A673 (cell line): ENCODE data around the gene UTP14C. TPM values are rescaled to one million over a fixed set of nuclear protein-coding genes. Genes with fewer than 3 reads are reported as not detected.

Experiments
- BruUV-seq: library from RNA; stranded (reverse); fragments of 400-500 nt; replicated peaks from 2 replicates; lab custom pipeline; 2021; lab: Mats Ljungman, UMichigan
- CTCF ChIA-PET: fragments of 300-600 bp; sonication (Branson Sonifier 250); formaldehyde crosslinking; loops from one replicate; lab custom pipeline; 2022; ENCODE audit warnings: antibody characterized with exemption; lab: Charles Lee
- POLR2A ChIA-PET: fragments of 300-600 bp; sonication (Branson Sonifier 250); formaldehyde crosslinking; loops from one replicate; lab custom pipeline; 2022; ENCODE audit warnings: antibody characterized with exemption; ENCODE audit not compliant: low non-redundant PET; lab: Charles Lee
- DNase-seq: peaks from one replicate; pipeline ENCODE4 v3.0.0-alpha.2; 2015; ENCODE audit warnings: low spot score
- H3K27ac ChIP-seq: fragments of 200-600 bp; sonication (generic); 2 replicates; pipeline ENCODE4 v1.5.1; 2016; ENCODE audit warnings: mixed run types, low read depth, mild to moderate bottlenecking, mixed read lengths, antibody characterized with exemption, low read length; ENCODE audit not compliant: poor library complexity, severe bottlenecking
- H3K27me3 ChIP-seq: fragments of 200-600 bp; sonication (generic); replicated peaks from 2 replicates; pipeline ENCODE4 v1.6.1; 2017; ENCODE audit warnings: mixed run types, low read depth, mild to moderate bottlenecking, mixed read lengths, antibody characterized with exemption, low read length; ENCODE audit not compliant: insufficient read depth, poor library complexity
- H3K36me3 ChIP-seq: fragments of 200-600 bp; sonication (generic); 2 replicates; pipeline ENCODE4 v1.6.1; 2016; ENCODE audit warnings: mixed run types, mild to moderate bottlenecking, mixed read lengths, antibody characterized with exemption, low read length; ENCODE audit not compliant: insufficient read depth, poor library complexity, severe bottlenecking
- H3K4me1 ChIP-seq: fragments of 200-600 bp; sonication (generic); 2 replicates; pipeline ENCODE4 v1.6.1; 2017; ENCODE audit warnings: mixed run types, mild to moderate bottlenecking, mixed read lengths, antibody characterized with exemption, low read length; ENCODE audit not compliant: insufficient read depth, poor library complexity, severe bottlenecking
- H3K4me3 ChIP-seq: fragments of 200-600 bp; sonication (generic); 2 replicates; pipeline ENCODE4 v1.5.1; 2016; ENCODE audit warnings: low read depth, mixed run types, mild to moderate bottlenecking, mixed read lengths, low read length; ENCODE audit not compliant: poor library complexity, severe bottlenecking
- H3K9me3 ChIP-seq: fragments of 200-600 bp; sonication (generic); 2 replicates; pipeline ENCODE4 v1.6.1; 2016; ENCODE audit warnings: mixed run types, low read depth, mild to moderate bottlenecking, mixed read lengths, antibody characterized with exemption, low read length; ENCODE audit not compliant: poor library complexity, severe bottlenecking
- CTCF ChIP-seq: fragments of 300-800, 200-600 bp; sonication (generic); conservative IDR thresholded peaks from 2 replicates; pipeline ENCODE4 v1.5.1; 2017; ENCODE audit warnings: low read depth, mild to moderate bottlenecking, antibody characterized with exemption, low read length, moderate library complexity, mixed read lengths
- EZH2 ChIP-seq: fragments of 200-600 bp; sonication (generic); IDR thresholded peaks from 2 replicates; pipeline ENCODE4 v1.6.1; 2017; ENCODE audit warnings: borderline replicate concordance, low read depth, mild to moderate bottlenecking, mixed read lengths, antibody characterized with exemption, low read length; ENCODE audit not compliant: poor library complexity, severe bottlenecking
- intact Hi-C: fragments of 100-400 bp; cut with micrococcal nuclease; formaldehyde crosslinking; loops from one replicate; pipeline ENCODE4 v1.10.0; 2022; ENCODE audit not compliant: unreplicated experiment
- total RNA-seq: library from RNA; stranded (reverse); gene quantifications from 2 replicates; pipeline ENCODE4 v1.2.3, GENCODE V29; 2021

The UTP14C gene
- total RNA-seq, 1 experiment from 2014 or later, result 15.2 TPM

DNA sequence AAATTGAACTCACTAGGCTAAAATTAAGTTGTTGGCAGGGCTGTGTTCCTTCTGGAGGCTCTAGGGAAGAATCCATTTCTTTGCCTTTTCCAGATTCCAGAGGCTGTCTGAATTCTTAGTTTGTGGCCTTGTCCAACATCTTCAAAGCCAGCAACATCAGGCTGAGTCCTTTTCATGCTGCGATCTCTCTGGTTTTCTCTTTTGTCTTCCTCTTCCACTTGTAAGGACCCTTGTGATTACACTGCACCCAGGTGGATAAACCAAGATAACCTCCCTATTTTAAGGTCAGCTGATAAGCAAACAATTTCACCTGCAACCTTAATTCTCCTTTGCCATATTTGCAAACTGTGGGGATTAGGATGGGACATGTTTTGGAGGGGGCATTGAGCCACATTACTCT, 11.5 kb downstream of the UTP14C start:
- Histone ChIP-seq H3K4me1 (no peaks in the 10 kb centered on the region), H3K4me3 (no peak overlapping the region), H3K36me3 (no peaks in the 10 kb centered on the region), H3K9me3 (no peaks in the 10 kb centered on the region), H3K27me3 (no peaks in the 10 kb centered on the region), H3K27ac (no peak overlapping the region)
- CTCF ChIA-PET, result no interaction called here
- POLR2A ChIA-PET, result no interaction called here
- intact Hi-C loops, result no loop called here
- no TSS peak for BruUV-seq
- no peak for DNase-seq
- TF ChIP-seq EZH2 (no peak), CTCF (no peak)

DNA sequence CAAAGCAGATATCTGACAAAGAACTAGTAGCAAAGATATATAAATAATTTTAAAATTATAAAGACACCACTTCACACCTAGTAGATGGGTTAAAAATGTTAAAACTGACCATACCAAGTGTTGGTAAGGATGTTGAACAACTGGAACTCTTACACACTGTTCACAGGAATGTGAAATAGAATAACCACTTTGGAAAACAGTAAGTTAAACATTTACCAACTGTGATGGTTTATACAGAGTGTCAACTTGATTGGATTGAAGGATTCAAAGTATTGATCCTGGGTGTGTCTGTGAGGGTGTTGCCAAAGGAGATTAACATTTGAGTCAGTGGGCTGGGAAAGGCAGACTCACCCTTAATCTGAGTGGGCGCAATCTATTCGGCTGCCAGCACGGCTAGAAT, 19.2 kb downstream of the UTP14C start:
- POLR2A ChIA-PET, result no interaction called here
- Histone ChIP-seq H3K9me3 (no peaks in the 10 kb centered on the region), H3K36me3 (no peaks in the 10 kb centered on the region), H3K27ac (no peak overlapping the region), H3K27me3 (no peaks in the 10 kb centered on the region), H3K4me3 (no peak overlapping the region), H3K4me1 (no peaks in the 10 kb centered on the region)
- CTCF ChIA-PET, result no interaction called here
- DNase-seq, result no peak
- no TSS peak for BruUV-seq
- TF ChIP-seq CTCF (no peak), EZH2 (no peak)
- intact Hi-C loops, result no loop called here

DNA sequence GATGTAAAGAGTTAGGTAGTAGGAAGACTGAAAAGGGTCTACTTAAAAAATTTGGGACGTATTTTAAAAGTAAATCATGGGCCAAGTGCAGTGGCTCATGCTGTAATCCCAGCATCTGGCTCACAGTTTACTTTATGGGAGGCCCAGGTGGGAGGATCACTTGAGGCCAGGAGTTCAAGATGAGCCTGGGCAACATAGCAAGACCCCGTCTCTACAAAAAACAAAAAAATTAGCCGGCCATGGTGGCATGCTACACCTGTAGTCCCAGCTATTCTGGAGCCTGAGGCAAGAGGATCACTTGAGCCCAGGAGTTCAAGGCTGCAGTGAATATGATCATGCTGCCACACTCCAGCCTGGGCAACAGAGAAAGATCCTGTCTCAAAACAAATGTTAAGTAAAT, 23.0 kb downstream of the UTP14C start:
- POLR2A ChIA-PET, result no interaction called here
- Histone ChIP-seq H3K9me3 (no peaks in the 10 kb centered on the region), H3K4me1 (no peaks in the 10 kb centered on the region), H3K4me3 (no peak overlapping the region), H3K27ac (no peak overlapping the region), H3K27me3 (no peaks in the 10 kb centered on the region), H3K36me3 (no peaks in the 10 kb centered on the region)
- no TSS peak for BruUV-seq
- no peak for DNase-seq
- intact Hi-C loops, result no loop called here
- TF ChIP-seq CTCF (no peak), EZH2 (no peak)
- CTCF ChIA-PET, result no interaction called here
